T-helper 1 cell (primary cell): ENCODE data around the gene HAGHL.

ENCODE experiments used
- DNase-seq, 5 donors: peaks; one replicate each; pipeline ENCODE4 v3.0.0-alpha.2; 2012 to 2020

HAGHL gene

DNA sequence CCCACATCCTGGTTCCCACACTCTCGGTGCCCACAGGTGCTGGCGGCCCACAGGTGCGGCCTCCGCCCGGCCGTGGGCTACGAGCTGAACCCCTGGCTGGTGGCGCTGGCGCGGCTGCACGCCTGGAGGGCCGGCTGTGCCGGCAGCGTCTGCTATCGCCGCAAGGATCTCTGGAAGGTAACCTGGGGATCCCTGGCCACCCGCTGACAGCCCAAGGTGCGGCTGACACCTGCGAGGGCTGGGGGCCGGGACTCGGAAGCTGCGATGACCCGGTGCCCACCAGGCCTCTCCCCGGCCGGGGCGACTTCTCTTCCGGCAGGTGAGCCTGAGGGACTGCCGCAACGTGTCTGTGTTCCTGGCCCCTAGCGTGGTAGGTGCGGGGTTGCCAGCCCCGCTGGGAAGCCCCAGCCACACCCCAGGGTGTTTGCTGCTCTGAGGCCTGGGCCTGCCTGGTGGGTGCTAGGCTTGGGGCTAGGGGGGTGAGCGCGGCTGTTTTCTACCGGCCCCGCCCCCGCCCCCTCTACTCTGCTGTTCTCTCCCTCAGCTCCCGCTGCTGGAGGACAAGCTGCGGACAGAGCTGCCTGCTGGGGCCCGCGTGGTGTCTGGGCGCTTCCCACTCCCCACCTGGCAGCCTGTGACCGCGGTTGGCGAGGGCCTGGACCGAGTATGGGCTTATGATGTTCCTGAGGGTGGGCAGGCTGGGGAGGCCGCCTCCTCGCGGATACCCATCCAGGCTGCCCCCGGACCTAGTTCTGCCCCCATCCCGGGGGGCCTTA lies 5.0 kb upstream of the HAGHL start:
- DNase-seq, result peak in 1 of 5 donors; percentile 24

DNA sequence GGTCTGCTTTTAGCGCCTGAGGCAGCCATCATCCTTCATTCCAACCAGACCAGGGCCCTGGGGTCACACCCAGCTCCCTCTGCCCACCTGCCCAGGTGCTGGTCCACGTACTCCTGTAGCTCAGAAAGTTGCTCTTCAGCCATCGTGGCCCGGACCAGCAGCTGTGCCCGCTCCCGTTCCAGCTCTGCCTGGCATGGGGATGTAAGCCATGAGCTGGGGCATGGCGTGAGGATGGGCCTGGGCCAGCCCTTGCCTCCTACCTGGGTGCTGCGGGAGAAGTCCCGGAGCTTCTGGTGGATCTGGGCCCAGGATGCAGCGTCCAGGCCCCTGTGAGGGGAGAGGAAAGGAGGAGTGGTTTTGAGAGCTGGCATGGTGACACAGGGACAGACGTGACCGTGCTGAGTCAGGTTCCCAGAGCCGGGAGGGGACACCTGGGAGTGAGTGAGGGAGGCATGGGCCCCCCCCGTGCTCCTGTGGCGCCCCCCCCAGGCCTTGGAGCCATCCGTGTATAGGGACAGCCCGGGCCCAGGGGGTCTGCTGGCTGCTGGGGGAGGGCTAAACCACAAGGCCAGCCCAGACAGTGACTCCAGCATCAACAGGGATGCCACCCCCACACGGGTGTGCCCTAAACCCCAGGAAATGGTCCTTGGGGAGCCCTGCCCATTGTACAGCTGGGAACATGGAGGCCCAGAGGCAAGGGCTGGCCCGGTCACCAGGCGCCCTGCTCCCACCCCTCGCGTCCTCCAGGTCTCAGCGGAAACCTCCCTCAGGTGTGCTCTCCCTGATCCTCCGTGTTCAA lies 3.9 kb upstream of the HAGHL start:
- DNase-seq, result no peak

DNA sequence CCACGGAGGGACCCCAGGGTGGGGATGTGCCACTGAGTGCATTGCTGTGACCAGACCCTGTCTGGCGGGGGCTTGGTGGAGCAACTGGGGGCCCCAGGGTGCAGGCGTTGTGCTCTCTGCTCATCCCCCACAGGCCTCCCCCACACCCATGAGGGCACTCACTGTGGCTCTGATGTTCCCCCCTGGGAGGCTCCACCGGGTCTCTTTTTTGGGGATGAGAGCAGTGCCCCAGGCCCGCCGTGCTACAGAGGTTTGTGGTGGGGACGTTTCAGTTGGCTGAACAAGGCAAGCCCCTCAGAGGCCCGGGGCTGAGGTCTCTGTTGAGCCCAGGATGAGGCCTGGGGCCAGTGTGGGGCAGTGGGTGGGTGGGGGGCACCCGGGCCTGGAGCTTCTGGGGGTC lies 3.2 kb upstream of the HAGHL start:
- DNase-seq, result no peak

DNA sequence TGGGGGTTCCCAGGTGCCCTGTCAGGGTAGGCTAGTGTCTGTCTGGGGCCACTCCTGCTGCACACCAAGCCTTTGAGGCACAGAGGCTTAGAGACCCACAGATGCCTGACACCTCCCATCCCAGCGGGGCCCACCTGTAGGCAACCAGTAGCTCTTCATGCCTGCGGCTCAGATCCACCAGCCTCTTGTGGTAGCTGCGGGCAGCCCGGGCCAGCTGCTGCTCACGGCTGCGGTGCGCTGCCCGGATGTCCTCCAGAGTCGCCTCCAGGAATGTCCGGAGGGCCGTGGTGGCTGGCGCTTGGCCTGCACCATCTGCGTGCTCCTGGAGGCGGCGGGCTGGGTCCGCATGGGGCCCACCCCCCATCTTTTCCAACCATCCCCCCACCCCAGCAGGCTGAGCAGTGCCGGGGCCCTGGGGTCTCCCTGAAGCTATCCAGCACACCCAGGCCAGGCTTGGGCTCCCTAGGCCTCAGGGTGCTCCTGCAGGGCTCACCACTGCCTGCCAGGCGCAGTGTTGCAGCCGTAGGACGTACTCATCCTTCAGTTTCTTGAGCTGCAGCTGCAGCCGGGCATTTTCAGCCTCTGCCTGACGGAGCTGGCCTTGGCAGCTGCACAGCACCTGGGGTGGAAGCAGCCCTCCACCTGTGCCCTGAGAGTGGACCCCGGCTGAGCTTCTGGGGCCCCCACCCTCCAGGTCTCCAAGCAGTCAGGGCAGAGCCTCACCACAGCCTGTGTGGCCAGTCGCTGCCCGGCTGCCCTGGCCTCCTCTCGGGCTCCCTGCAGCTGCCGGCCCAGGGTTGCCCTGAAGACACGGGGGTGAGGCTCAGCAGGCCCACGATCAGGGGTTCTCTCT lies 2.5 kb upstream of the HAGHL start:
- DNase-seq, result no peak

DNA sequence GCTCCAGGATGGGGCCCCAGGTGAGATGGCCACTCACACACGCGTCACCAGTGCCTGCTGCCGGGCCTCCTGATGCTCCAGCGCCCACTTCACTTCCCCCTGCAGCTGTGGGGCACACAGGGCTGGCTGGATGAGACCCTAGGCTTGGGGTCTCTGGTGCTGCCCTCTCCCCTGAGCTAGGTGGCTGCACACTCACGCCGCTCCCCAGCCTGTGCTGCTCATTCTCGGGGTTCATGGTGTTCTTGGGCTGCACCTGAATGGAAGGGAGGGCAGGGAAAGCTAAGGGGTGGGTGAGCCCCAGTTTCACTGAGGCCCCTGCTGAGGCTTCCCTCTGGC lies 1.9 kb upstream of the HAGHL start:
- no peak for DNase-seq

DNA sequence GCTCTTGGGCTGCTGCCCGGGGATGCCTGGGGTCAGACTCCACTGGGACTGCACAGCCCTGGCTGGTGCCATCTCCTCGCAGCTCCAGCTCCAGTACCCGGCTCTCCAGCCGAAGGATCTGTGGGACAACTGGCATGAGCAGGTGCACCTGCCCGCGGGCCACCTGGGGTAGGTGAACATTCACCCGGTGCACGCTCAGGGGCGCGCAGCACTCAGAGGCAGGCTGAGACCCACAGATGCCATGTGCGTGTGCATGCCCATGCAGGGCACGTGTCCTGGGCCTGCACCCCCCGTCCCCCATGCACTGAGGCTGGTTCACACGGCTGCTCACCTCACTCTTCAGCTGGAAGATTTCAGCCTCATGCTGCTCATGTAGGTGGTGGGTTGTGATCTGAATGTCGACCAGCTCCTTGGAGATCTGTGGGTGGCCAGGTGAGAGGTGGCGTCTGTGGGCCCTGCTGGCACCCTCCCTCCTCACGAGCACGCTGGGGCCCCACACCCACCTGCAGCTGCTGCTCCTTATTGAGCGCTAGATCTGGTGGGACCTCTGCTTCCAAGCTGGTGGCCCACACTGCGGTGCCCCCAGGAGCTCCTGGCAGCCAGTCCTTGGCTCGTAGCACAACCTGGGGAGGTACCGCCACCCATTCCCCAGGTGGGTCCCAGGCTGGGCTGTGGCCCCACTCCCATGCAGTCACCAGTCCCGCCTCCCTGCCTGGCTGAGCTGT lies 1.3 kb upstream of the HAGHL start:
- no peak for DNase-seq

DNA sequence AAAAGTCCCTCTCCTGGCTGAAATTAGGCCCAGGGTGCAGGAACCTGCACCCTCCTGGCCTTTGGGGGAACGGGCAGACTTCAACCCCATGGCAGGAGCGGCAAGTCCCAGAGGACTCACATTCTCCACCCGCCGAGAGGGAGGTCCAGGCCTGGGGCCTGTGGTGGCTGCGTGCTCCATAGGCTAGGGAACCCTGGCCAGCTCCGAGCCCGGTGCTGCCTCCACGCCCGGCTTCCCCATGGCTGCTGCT lies 793 bp upstream of the HAGHL start:
- DNase-seq, result no peak

DNA sequence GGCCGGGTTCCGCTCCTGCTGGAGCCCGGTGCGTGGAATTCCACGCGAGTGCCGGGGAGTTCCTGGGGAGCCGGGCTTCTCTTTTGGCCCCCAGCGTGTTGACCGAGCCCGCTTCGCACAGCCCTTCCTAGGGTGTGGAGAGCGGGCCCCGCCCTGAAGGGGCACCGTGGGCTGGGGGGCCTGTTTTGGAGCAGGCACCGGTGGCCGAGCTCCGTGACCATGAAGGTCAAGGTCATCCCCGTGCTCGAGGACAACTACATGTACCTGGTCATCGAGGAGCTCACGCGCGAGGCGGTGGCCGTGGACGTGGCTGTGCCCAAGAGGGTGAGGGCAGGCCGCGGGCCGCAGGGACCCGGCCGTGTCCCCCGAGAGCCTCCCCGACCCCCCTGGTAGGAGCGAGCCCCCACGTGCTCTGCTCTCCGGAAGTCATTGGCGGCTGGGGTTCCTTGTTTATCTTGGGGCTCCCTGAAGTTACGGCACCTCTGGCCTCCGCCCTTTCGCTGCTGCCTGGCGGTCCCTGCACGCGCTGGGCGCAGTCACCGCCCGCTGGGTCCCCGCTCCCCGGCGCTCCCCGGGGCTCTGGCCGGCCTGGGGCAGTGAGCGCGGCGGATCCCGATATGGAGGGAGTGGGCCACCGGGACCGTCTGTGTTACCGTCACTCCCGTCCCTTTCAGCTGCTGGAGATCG lies 528 bp downstream of the HAGHL start:
- no peak for DNase-seq

DNA sequence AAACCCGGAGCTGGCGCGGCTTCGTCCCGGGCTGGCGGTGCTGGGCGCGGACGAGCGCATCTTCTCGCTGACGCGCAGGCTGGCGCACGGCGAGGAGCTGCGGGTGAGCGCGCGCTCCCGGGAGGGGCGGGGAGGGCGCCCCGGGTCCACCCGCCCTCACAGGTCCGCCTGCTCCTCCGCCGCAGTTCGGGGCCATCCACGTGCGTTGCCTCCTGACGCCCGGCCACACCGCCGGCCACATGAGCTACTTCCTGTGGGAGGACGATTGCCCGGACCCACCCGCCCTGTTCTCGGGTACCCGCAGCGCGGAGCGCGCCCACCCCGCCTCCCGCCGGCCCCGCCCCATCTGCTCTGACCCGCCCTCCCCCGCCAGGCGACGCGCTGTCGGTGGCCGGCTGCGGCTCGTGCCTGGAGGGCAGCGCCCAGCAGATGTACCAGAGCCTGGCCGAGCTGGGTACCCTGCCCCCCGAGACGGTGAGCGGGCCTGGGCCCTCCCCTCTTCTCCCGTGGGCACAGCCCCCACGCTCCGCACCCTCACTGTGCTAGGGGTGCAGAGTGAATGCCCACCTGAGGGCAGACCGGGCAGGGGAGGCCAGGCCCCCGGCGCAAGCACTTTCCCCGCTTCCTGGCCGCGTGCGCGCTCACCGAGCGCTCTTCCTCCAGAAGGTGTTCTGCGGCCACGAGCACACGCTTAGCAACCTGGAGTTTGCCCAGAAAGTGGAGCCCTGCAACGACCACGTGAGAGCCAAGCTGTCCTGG lies 1.4 kb downstream of the HAGHL start:
- peak; percentile 45 to 66 (median 59) for DNase-seq

DNA sequence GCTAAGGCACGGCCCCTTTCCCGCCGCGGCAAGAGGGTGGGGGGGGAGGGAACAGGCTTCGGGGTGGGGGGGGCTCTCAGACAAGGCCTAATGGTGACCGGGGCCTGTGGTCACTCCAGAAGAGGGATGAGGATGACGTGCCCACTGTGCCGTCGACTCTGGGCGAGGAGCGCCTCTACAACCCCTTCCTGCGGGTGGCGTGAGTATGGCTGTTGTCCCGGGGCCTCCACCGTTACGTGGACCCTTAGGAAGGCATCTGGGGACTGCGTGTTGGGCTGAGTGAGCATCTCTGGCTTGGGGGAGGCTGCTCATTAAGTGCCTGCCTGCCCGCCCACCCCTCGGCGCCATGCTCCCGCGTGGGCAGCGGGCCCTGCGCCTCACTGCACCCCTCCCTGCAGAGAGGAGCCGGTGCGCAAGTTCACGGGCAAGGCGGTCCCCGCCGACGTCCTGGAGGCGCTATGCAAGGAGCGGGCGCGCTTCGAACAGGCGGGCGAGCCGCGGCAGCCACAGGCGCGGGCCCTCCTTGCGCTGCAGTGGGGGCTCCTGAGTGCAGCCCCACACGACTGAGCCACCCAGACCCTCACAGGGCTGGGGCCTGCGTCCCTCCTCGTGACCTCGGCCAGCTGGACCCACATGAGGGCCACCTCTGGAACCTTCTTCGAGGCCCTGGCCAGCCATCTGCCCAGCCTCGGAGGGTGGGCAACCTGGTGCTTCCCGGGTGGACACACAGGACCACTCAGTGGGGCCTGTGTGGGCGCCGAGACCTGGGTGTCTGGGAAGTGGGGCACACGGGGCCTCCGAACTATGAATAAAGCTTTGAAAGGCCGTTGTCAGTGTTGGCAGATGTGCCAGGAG lies 2.2 kb downstream of the HAGHL start:
- no peak for DNase-seq

DNA sequence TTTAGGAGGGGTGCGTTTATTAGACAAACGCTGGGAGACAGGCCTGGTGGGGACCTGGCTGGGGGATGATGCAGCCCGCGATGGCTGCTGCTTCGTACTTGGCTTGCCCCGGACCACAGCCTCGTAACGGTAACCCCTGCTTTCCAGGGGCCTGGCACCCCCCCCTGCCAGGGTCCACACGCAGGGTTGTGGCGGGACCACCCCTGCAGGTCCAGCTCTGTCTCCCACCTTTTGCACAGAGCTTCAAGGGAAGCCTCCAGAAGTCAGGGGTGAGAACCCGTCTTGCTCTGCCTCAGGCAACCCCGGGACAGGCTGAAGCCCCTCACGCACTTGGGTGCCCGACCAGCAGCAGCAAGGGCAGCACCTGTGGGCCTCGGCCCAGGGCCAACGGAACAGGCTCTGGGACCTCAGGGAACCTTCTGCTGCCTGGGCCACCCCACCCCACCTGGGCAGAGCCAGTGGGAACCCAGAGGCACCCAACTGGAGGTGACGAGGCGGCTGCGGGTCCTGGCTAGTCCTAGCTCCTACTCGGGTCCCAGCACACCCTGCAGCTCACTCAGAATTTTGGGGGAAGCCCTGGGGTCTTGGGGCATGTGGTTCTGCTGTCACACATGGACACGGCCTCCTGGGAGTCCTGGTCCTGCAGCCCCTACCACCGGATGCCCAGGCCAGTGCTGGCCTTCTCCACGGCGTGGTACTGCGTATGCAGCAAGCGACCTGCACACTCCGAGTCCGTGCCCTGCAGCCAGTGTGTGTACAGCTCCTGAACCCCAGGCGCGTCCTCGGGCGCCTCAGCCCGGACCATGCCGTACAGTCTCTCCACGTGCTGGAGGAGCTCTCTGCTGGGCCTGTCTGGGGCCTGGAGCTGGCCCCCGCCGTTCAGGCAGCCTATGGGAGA lies 3.1 kb downstream of the HAGHL start:
- DNase-seq, result peak in 1 of 5 donors; percentile 12

DNA sequence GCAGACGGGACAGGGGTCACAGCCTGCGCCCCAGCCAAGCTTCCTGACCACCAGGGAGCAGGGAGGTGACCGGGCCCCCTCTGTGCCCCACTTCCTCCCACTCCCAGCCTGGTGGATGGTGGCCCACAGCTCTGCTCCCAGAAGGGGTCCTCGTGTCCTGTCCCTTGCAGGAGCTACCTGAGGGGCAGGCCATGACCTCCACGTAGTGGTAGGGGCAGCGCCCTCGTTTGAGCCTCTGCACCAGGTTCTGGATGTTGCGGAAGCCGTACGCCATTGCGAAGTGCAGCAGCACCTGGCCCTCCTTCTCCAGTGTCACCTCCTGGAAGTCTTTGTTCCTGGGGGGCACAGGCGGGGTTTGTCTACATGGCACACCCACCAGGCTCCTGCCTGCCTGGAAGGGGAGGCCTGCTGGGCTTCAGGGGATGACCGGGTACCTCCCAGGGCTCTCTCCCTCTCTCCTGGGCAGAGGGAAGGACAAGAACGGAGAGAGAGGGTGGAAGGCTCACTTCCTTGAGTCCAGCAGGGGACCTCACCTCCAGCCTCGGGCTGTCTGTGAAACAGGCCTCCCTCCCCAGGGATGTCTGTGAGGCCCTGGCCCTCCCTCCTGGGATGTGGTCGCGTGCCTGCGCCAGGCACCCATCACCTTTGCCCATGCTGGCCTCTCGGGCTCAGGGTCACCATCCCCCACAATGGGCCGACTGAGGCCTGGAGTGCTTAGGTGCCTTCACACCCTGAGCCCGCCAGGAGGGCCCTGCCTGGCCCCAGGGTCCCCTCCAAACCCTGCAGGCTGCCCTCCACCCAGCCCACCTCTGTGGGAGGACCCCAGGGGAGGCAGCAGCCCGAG lies 4.0 kb downstream of the HAGHL start:
- no peak for DNase-seq

DNA sequence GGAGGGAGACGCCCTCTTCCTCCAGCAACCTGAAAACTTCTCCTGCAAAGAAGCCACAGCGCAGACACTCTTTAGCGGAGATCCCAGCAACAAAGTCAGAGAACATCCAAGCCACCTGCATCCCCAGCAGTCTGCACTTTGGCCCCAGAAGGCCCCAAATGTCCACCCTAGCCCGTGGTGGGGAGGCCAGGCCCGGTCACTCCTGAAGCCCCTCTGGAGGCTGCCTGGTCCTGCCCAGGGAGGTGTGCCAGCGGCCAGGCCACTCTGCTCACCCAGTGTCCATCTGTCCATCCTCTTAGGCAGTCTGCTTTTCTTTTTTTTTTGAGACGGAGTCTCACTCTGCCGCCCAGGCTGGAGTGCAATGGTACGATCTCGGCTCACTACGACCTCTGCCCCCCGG lies 5.4 kb downstream of the HAGHL start:
- DNase-seq, result no peak

DNA sequence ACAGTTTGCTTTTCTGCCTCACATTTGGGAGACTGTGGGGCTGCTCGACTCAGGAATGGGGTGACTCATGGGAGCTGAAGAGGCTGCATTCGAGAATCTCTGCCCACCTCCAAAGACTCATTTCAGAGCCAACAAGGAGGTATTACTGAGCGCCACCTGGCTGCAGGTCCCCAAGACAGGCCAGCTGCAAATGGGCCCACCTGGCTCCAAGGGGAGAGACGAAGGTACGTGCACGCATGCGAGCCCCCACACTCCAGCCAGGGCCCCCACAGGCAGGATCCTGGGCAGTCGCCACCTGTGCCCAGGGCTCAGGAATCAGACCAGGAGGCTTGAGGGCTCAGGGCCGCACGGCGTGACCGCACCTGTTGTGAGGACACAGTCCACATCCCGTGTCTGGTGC lies 6.0 kb downstream of the HAGHL start:
- no peak for DNase-seq

DNA sequence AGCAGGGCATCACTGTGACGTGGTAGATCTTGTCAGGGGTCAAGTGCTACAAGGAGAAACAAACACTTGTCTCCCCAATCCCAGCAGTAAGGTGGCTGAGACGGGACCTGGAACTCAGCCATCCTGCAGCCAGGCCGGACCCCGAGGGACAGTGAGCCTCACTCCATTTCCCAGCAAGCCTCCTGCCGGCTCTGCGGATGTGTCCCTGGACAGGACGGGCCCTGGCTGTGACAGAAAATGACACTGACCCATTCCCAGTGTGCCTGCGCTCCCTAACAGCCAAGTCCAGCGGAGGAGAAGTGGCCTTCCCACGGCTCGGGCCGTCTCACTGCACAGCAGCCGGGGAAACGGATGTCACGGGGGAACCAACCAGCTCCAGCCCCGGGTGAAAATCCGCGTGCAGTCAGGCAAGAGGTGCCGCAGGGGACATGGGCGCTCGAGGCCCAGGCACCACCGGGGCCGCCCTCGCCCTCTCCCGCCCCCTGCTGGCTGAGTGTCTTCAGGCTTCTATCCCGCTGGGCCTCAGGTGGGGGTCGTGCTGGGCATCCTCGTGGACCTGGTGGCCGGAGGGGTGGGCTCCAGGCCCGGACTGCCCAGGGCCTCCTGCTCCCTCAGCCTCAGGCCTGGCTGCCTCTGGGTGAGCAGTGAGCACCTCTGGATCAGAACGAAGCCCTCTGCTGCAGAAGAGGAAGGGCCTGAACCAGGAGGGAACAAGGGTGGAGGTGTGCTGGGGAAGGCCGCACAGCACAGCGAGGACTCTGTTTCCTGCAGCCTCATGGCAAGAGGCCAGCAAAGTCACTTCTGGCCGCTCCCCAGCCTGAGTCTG lies 6.7 kb downstream of the HAGHL start:
- DNase-seq, result peak in 1 of 5 donors; percentile 25

DNA sequence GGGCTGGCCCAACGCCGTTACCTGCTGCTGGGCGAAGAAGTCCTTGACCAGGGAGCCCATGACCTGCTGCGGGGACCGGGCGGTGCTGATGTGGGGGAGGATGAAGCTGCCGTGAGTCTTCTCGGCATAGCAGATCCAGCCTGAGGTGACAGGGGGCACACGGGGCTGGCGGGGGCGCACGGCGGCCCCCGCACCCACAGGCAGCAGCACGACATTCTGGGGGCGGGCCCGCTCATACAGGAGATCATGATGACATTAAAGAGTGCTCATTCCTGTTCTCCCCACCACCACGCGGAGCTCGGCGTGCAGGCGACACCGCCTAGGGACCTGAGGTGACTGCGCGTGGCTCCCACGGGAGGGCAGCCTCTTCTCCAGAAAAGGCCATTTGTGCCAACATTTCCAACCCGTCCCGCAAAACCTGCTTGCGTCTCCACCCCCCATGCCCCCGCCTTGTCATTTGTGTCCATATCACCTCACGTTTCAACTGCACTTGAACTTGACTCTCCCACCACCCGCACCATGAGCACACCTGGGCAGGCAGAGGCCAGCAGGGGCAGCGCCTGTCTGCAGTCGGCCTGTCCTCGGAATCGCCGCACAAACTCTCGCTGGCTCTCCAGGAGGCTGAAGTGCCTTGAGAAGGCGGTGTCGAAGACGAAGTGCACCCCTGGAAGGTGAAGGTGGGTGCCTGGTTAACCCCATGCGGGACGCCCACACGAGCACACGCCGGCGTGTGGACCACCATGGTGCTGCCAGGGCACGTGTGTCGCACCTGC lies 7.5 kb downstream of the HAGHL start:
- DNase-seq, result no peak
